MM.1S (cell line): ENCODE results near the gene ARHGEF6.

Experiments used
- DNase-seq: peaks from one replicate; pipeline ENCODE4 v3.0.0-alpha.2; 2015
- H2AFZ ChIP-seq: fragments of 300-600 bp; sonication (generic); 2 replicates; pipeline ENCODE4 v1.6.0; 2016; ENCODE audit warnings: antibody characterized with exemption, low read length
- H3F3A ChIP-seq: fragments of 300-600 bp; sonication (generic); 2 replicates; pipeline ENCODE4 v1.6.1; 2016; ENCODE audit warnings: mild to moderate bottlenecking, antibody characterized with exemption, low read length, moderate library complexity, mixed read lengths; ENCODE audit not compliant: insufficient read depth
- H3K27ac ChIP-seq: fragments of 300-600 bp; sonication (generic); 2 replicates; pipeline ENCODE4 v1.5.1; 2016; ENCODE audit warnings: mild to moderate bottlenecking, low read length
- H3K27me3 ChIP-seq: fragments of 300-600 bp; sonication (generic); replicated peaks from 2 replicates; pipeline ENCODE4 v1.6.0; 2016; ENCODE audit warnings: low read length; ENCODE audit not compliant: insufficient read depth
- H3K36me3 ChIP-seq: fragments of 300-600 bp; sonication (generic); replicated peaks from 2 replicates; pipeline ENCODE4 v1.6.1; 2016; ENCODE audit warnings: mild to moderate bottlenecking, low read length, mixed read lengths; ENCODE audit not compliant: insufficient read depth
- H3K4me1 ChIP-seq: fragments of 300-600 bp; sonication (generic); 2 replicates; pipeline ENCODE4 v1.6.1; 2016; ENCODE audit warnings: low read length, mixed read lengths
- H3K4me2 ChIP-seq: fragments of 300-600 bp; sonication (generic); 2 replicates; pipeline ENCODE4 v1.6.0; 2016; ENCODE audit warnings: low read depth, low read length
- H3K4me3 ChIP-seq: fragments of 300-600 bp; sonication (generic); 2 replicates; pipeline ENCODE4 v1.5.1; 2016; ENCODE audit warnings: low read length, mixed read lengths
- H3K79me2 ChIP-seq: fragments of 300-600 bp; sonication (generic); 2 replicates; pipeline ENCODE4 v1.6.1; 2016; ENCODE audit warnings: mixed run types, low read length, mixed read lengths
- H3K9ac ChIP-seq: fragments of 300-600 bp; sonication (generic); 2 replicates; pipeline ENCODE4 v1.6.1; 2016; ENCODE audit warnings: low read length, mixed read lengths
- H3K9me2 ChIP-seq: fragments of 300-600 bp; sonication (generic); replicated peaks from 2 replicates; pipeline ENCODE4 v1.6.1; 2016; ENCODE audit warnings: mild to moderate bottlenecking, low read length, mixed read lengths; ENCODE audit not compliant: insufficient read depth
- H3K9me3 ChIP-seq: fragments of 300-600 bp; sonication (generic); replicated peaks from 2 replicates; pipeline ENCODE4 v1.6.1; 2016; ENCODE audit warnings: mild to moderate bottlenecking, low read length, mixed read lengths; ENCODE audit not compliant: insufficient read depth
- H4K20me1 ChIP-seq: fragments of 300-600 bp; sonication (generic); 2 replicates; pipeline ENCODE4 v1.6.1; 2016; ENCODE audit warnings: mild to moderate bottlenecking, low read length, moderate library complexity, mixed read lengths; ENCODE audit not compliant: insufficient read depth
- CTCF ChIP-seq: fragments of 300-600 bp; sonication (generic); IDR thresholded peaks from 2 replicates; pipeline ENCODE4 v1.5.1; 2016; ENCODE audit warnings: antibody characterized with exemption, low read length, mixed read lengths
- EZH2 ChIP-seq: fragments of 300-600 bp; sonication (generic); optimal IDR thresholded peaks from 2 replicates; pipeline ENCODE3; 2017; ENCODE audit warnings: low read depth, mild to moderate bottlenecking, antibody characterized with exemption, low read length, mixed read lengths
- EZH2phosphoT487 ChIP-seq: fragments of 300-600 bp; sonication (generic); IDR thresholded peaks from 2 replicates; pipeline ENCODE4 v1.6.1; 2018; ENCODE audit warnings: antibody characterized with exemption, low read length

ARHGEF6 gene

DNA sequence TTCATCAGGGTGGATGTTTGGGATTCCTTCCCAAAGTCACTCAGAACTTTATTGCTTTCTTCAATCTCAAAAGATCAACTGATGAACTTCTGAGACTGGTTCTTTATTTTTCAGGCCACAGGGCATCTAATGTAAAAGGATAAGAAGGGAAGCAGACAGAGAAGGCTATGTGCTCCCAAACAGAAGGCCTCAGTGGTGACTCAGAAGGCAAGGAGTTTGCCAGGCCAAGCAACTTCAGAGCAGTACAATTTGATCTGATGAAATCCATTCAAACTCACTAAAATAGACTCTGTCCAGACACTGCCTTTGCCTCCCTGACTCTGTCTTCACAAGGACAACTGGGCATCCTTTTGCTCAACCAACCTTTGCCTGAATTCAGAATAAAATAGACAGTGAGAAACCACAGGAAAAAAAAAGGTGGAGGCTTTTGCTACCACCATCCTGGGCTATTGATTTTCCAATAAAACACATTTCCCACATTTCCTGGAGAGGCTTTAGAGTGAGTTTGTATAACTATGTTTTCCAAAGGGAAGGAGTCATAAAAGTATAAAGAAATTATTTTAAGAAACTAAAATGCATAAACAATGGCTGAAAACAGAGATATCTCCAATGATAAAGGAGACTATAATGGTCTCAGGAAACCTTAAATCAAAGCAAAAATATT, 55.2 kb downstream of the ARHGEF6 start:
- no peak for TF ChIP-seq EZH2
- no peak for TF ChIP-seq EZH2phosphoT487
- no peak for TF ChIP-seq CTCF
- H4K20me1 ChIP-seq = no peaks in the 10 kb centered on the region
- no peaks in the 10 kb centered on the region for H3K79me2 ChIP-seq
- H3K9ac ChIP-seq = no peak overlapping the region
- H3F3A ChIP-seq = no peaks in the 10 kb centered on the region
- H3K9me2 ChIP-seq = no peaks in the 10 kb centered on the region
- H3K4me3 ChIP-seq = no peak overlapping the region
- no peak overlapping the region for H3K27ac ChIP-seq
- H3K9me3 ChIP-seq = no peaks in the 10 kb centered on the region
- H3K27me3 ChIP-seq = no peaks in the 10 kb centered on the region
- no peak overlapping the region for H3K4me2 ChIP-seq
- no peak for DNase-seq
- H2AFZ ChIP-seq = no peak overlapping the region
- no peaks in the 10 kb centered on the region for H3K4me1 ChIP-seq
- H3K36me3 ChIP-seq = no peaks in the 10 kb centered on the region

GRCh38 chrX:136718091-136718490, 62.6 kb downstream of the ARHGEF6 start:
- no peak overlapping the region for H3K9ac ChIP-seq
- no peak overlapping the region for H2AFZ ChIP-seq
- no peak overlapping the region for H3K27ac ChIP-seq
- no peaks in the 10 kb centered on the region for H3K36me3 ChIP-seq
- no peaks in the 10 kb centered on the region for H4K20me1 ChIP-seq
- no peaks in the 10 kb centered on the region for H3K9me3 ChIP-seq
- TF ChIP-seq EZH2phosphoT487 (no peak), EZH2 (no peak), CTCF (no peak)
- peaks cover 32% of the 10 kb centered on the region for H3K4me1 ChIP-seq
- peaks cover 10% of the 10 kb centered on the region; the same call in 1 of the 2 replicates for H3F3A ChIP-seq
- no peaks in the 10 kb centered on the region for H3K27me3 ChIP-seq
- no peaks in the 10 kb centered on the region for H3K9me2 ChIP-seq
- DNase-seq = no peak
- no peak overlapping the region for H3K4me2 ChIP-seq
- H3K79me2 ChIP-seq = no peaks in the 10 kb centered on the region
- H3K4me3 ChIP-seq = no peak overlapping the region

DNA sequence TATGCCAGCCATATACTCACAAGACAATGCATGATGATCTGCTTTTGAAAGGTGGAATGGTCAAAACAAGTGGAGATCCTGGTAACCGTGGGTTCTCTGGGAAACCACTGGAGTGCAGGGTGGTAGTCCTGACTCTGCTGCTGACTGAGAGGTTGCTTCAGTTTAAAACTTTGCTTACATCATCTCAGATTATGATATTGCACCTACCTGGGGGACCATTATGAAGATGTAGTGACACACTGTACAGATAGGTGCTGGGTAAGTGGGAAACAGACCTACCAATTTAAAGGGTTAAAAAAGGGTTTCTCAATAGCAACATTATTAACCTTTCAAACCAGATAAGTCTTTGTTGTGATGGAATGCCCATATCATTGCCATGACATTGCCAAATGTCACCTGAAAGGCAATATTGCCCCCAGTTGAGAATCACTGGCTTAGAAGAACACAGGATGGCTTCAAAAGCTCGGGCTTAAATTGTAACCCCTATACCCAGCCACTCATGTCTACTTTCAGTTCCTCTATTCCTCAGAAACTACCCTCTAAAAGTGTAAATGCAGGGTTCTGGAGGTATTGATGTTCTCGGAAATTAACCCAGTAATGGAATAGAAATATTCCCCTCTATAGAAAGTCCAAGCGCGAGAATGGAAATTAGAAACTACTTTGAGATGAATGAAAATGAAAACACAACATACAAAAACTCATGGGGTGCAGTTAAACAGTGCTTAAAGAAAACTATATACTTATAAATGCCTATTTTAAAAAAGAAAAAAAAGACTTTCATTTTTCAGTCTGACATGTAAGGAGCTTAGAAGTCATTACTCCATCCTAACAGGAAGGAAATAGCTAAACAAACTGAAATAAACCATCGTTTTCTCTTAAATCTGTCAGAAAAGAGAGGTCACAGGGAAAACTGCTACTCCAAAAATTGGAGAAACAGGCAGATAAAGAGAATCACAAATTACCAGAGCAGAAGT, 65.8 kb downstream of the ARHGEF6 start:
- Histone ChIP-seq H3K79me2 (no peaks in the 10 kb centered on the region), H3K27me3 (no peaks in the 10 kb centered on the region), H2AFZ (0 out of 2 replicates have a peak overlapping the region, but pooled peaks have one; percentile 2), H3K4me2 (peak overlapping the region; percentile 68), H3K36me3 (no peaks in the 10 kb centered on the region), H3K4me3 (peak overlapping the region; percentile 43), H4K20me1 (no peaks in the 10 kb centered on the region), H3K9me3 (no peaks in the 10 kb centered on the region), H3K9ac (peak overlapping the region; percentile 11; the same call in 1 of the 2 replicates), H3F3A (peaks cover 10% of the 10 kb centered on the region; the same call in 1 of the 2 replicates), H3K9me2 (no peaks in the 10 kb centered on the region), H3K27ac (peak overlapping the region; percentile 51; the same call in 1 of the 2 replicates), H3K4me1 (peaks cover 42% of the 10 kb centered on the region)
- TF ChIP-seq EZH2phosphoT487 (no peak), CTCF (no peak), EZH2 (no peak)
- DNase-seq = peak; percentile 49
